Liver (tissue), 3 donors: Measurements from ENCODE around the gene IL17RB.

ENCODE experiments used
- CTCF ChIP-seq: fragments of 150-350 bp; IDR thresholded peaks from 2 replicates; pipeline ENCODE4 v1.5.1; 2017; ENCODE audit warnings: improper control_type of control experiment, low read depth, low read length; ENCODE audit not compliant: missing input control
- EGR1 ChIP-seq, 2 donors: IDR thresholded peaks; 2 replicates each; pipeline ENCODE4 v1.6.1; 2016 to 2018; ENCODE audit warnings: antibody characterized with exemption in 2 of 2, low read depth in 2 of 2
- HNF4A ChIP-seq, 2 donors: conservative IDR thresholded peaks; 2 replicates each; pipeline ENCODE4 v1.6.1; 2016; ENCODE audit warnings: antibody characterized with exemption in 2 of 2, mild to moderate bottlenecking in 2 of 2
- JUND ChIP-seq, 2 donors: IDR thresholded peaks; 2 replicates each; pipeline ENCODE4 v1.6.1; 2016; ENCODE audit warnings: antibody characterized with exemption in 2 of 2
- RAD21 ChIP-seq, 2 donors: IDR thresholded peaks; 2 replicates each; pipeline ENCODE4 v1.6.1; 2016; ENCODE audit warnings: antibody characterized with exemption in 2 of 2, mild to moderate bottlenecking in 2 of 2
- RXRA ChIP-seq, 2 donors: IDR thresholded peaks; 2 replicates each; pipeline ENCODE4 v1.6.1; 2017 to 2018; ENCODE audit warnings: antibody characterized with exemption in 2 of 2, mild to moderate bottlenecking in 1 of 2
- SP1 ChIP-seq: IDR thresholded peaks from 2 replicates; pipeline ENCODE4 v1.6.1; 2018; ENCODE audit warnings: antibody characterized with exemption, mild to moderate bottlenecking
- TAF1 ChIP-seq: conservative IDR thresholded peaks from 2 replicates; pipeline ENCODE4 v1.6.1; 2016; ENCODE audit warnings: antibody characterized with exemption, mild to moderate bottlenecking
- YY1 ChIP-seq: IDR thresholded peaks from 2 replicates; pipeline ENCODE4 v1.6.1; 2016; ENCODE audit warnings: antibody characterized with exemption, mild to moderate bottlenecking
- ZBTB33 ChIP-seq: IDR thresholded peaks from 2 replicates; pipeline ENCODE4 v1.6.1; 2016; ENCODE audit warnings: antibody characterized with exemption
- donor health status: healthy.
- donor health status: healthy.

- TF ChIP-seq SP1 (no peak), CTCF (no peak), RAD21 (IDR thresholded peaks at IDR 0.05) (no peak), YY1 (no peak), JUND (IDR thresholded peaks at IDR 0.05) (no peak), RXRA (IDR thresholded peaks at IDR 0.05) (no peak), TAF1 (no peak), EGR1 (IDR thresholded peaks at IDR 0.05; ENCODE audit: low read depth in 2 of 2) (no peak), ZBTB33 (no peak), HNF4A (conservative IDR thresholded peaks at IDR 0.05) (no peak)
Measured at GRCh38 chr3:53822331-53822741, 24.0 kb upstream of the IL17RB start.
